IPS-18c (cell line): Measurements from ENCODE around the gene HOXC6.
A peak's percentile ranks its signal among the peaks of the same experiment; 100 is the strongest.

ENCODE experiments used
- H3K4me3 ChIP-seq: 2 replicates; pipeline ENCODE4 v1.7.0; 2013; ENCODE audit warnings: low read depth, mild to moderate bottlenecking, low read length, moderate library complexity; ENCODE audit not compliant: insufficient read depth
- H3K9me3 ChIP-seq: one replicate; pipeline ENCODE4 v1.6.1; 2013; ENCODE audit warnings: mild to moderate bottlenecking, low read length, moderate library complexity; ENCODE audit not compliant: control insufficient read depth, insufficient read depth

HOXC6 gene

GRCh38 chr12:54042970-54043853, 15.0 kb downstream of the HOXC6 start:
- H3K4me3 ChIP-seq = no peak overlapping the region

GRCh38 chr12:54044425-54045103, 16.3 kb downstream of the HOXC6 start:
- H3K4me3 ChIP-seq = no peak overlapping the region
- H3K9me3 ChIP-seq = peaks cover 4% of the 10 kb centered on the region

More at GRCh38 chr12:54042970-54043853, 15.0 kb downstream of the HOXC6 start:
- peaks cover 4% of the 10 kb centered on the region for H3K9me3 ChIP-seq

GRCh38 chr12:54045401-54045800, 17.2 kb downstream of the HOXC6 start:
- no peak overlapping the region for H3K4me3 ChIP-seq
- H3K9me3 ChIP-seq = peaks cover 2% of the 10 kb centered on the region

GRCh38 chr12:54045868-54046521, 17.8 kb downstream of the HOXC6 start:
- H3K4me3 ChIP-seq = no peak overlapping the region
- peaks cover 2% of the 10 kb centered on the region for H3K9me3 ChIP-seq

GRCh38 chr12:54046809-54047159, 18.5 kb downstream of the HOXC6 start:
- no peak overlapping the region for H3K4me3 ChIP-seq

GRCh38 chr12:54047160-54047963, 19.1 kb downstream of the HOXC6 start:
- peaks cover 2% of the 10 kb centered on the region for H3K9me3 ChIP-seq
- H3K4me3 ChIP-seq = no peak overlapping the region

More at GRCh38 chr12:54046809-54047159, 18.5 kb downstream of the HOXC6 start:
- H3K9me3 ChIP-seq = peaks cover 2% of the 10 kb centered on the region

GRCh38 chr12:54047964-54048303, 19.7 kb downstream of the HOXC6 start:
- H3K4me3 ChIP-seq = no peak overlapping the region
- no peaks in the 10 kb centered on the region for H3K9me3 ChIP-seq

- Histone ChIP-seq H3K4me3 (no peak overlapping the region), H3K9me3 (no peaks in the 10 kb centered on the region)
Measured at GRCh38 chr12:54048406-54049093, 20.3 kb downstream of the HOXC6 start.

GRCh38 chr12:54049108-54049507, 20.9 kb downstream of the HOXC6 start:
- H3K9me3 ChIP-seq = no peaks in the 10 kb centered on the region

GRCh38 chr12:54050482-54050810, 22.2 kb downstream of the HOXC6 start:
- H3K4me3 ChIP-seq = no peak overlapping the region

More at GRCh38 chr12:54049108-54049507, 20.9 kb downstream of the HOXC6 start:
- no peak overlapping the region for H3K4me3 ChIP-seq

GRCh38 chr12:54051026-54051842, 23.0 kb downstream of the HOXC6 start:
- no peaks in the 10 kb centered on the region for H3K9me3 ChIP-seq

More at GRCh38 chr12:54050482-54050810, 22.2 kb downstream of the HOXC6 start:
- H3K9me3 ChIP-seq = no peaks in the 10 kb centered on the region

GRCh38 chr12:54051874-54052437, 23.7 kb downstream of the HOXC6 start:
- H3K9me3 ChIP-seq = no peaks in the 10 kb centered on the region
- no peak overlapping the region for H3K4me3 ChIP-seq

More at GRCh38 chr12:54051026-54051842, 23.0 kb downstream of the HOXC6 start:
- no peak overlapping the region for H3K4me3 ChIP-seq

GRCh38 chr12:54052438-54053002, 24.3 kb downstream of the HOXC6 start:
- H3K4me3 ChIP-seq = no peak overlapping the region
- H3K9me3 ChIP-seq = no peaks in the 10 kb centered on the region

GRCh38 chr12:54053003-54053750, 24.9 kb downstream of the HOXC6 start:
- no peaks in the 10 kb centered on the region for H3K9me3 ChIP-seq
- peak overlapping the region; percentile 24; the same call in 1 of the 2 replicates for H3K4me3 ChIP-seq
